ENCODE measurements around the gene IL12A. TPM values are rescaled to one million over a fixed set of nuclear protein-coding genes. Genes with fewer than 3 reads are reported as not detected.

The IL12A gene
- total RNA-seq = 10 to 100 TPM in 1 of 5 donors, 1 to 10 TPM in 1, not detected in 3; 1.7 to 35.9 TPM
- polyA plus RNA-seq = 1 to 10 TPM in 1 of 3 donors, under 1 TPM in 1, not detected in 1; 0.25 to 2.5 TPM
- long read RNA-seq, donor 1 = 0 reads
- long read RNA-seq, donor 2 = 0 reads
- long read RNA-seq, donor 3 = 0 reads
- long read RNA-seq, donor 4 = 0 reads
- long read RNA-seq, donor 5 = 0 reads
- long read RNA-seq, donor 6 = 0 reads
- long read RNA-seq, donor 7 = 0 reads
- long read RNA-seq, donor 8 = 0 reads
- long read RNA-seq, donor 9, partial matches to known transcripts = 0 of 1 reads
- long read RNA-seq, donor 9, other reads (novel, unspliced or antisense) = 0 of 1 reads
- long read RNA-seq, donor 10, partial matches to known transcripts = 0 of 1 reads
- long read RNA-seq, donor 10, other reads (novel, unspliced or antisense) = 0 of 1 reads

GRCh38 chr3:159988617-159989271 is at the start of gene IL12A:
Gene IL12A, plus strand, starts transcription at chr3:159988835.
- H3K27me3 ChIP-seq = no peaks in the 10 kb centered on the region
- H3K4me1 ChIP-seq = peaks cover 0 to 27% (median 17%) of the 10 kb centered on the region in 4 donors
- no peak for TF ChIP-seq EP300 (IDR thresholded peaks at IDR 0.05)
- TF ChIP-seq POLR2A (IDR thresholded peaks at IDR 0.05) = no peak
- peak in 1 of 3 donors; percentile 26 for TF ChIP-seq POLR2AphosphoS5 (IDR thresholded peaks at IDR 0.05)
- peak in 5 of 7 experiments; percentile 39 to 90 (median 78) for TF ChIP-seq CTCF (IDR thresholded peaks at IDR 0.05)
- H3K36me3 ChIP-seq = no peaks in the 10 kb centered on the region
- H3K4me3 ChIP-seq = peak within 1 kb of the TSS; percentile 68 to 84 (median 74)
- intact Hi-C loops (cut with DNase I; ENCODE audit: low total_unique reads) = no loop called here
- 0 to 1% (median 1%) methylated on average over 21 to 54 of the region's 54 CpGs for WGBS, 5 donors
- H3K27ac ChIP-seq = peak within 1 kb of the TSS in 3 of 5 donors; percentile 36 to 79 (median 69)
- DNase-seq = peak; percentile 85 to 93
- H3K9me3 ChIP-seq = no peaks in the 10 kb centered on the region

- TF ChIP-seq EP300 (IDR thresholded peaks at IDR 0.05) (no peak), CTCF (IDR thresholded peaks at IDR 0.05) (no peak), POLR2A (IDR thresholded peaks at IDR 0.05) (no peak), POLR2AphosphoS5 (IDR thresholded peaks at IDR 0.05) (no peak)
- intact Hi-C loops (cut with DNase I; ENCODE audit: low total_unique reads) = no loop called here
These were observed 47.3 kb upstream of the IL12A start for GRCh38 chr3:159941038-159942000.

GRCh38 chr3:159944781-159945180 is 43.9 kb upstream of the IL12A start:
- TF ChIP-seq EP300 (IDR thresholded peaks at IDR 0.05) = no peak
- TF ChIP-seq CTCF (IDR thresholded peaks at IDR 0.05) = no peak
- no peak for TF ChIP-seq POLR2A (IDR thresholded peaks at IDR 0.05)
- TF ChIP-seq POLR2AphosphoS5 (IDR thresholded peaks at IDR 0.05) = no peak
- no peaks in the 10 kb centered on the region for H3K36me3 ChIP-seq
- no peak for DNase-seq
- no peaks in the 10 kb centered on the region for H3K9me3 ChIP-seq
- no peak overlapping the region for H3K4me3 ChIP-seq
- peaks cover 0 to 12% (median 4%) of the 10 kb centered on the region in 4 donors for H3K4me1 ChIP-seq
- intact Hi-C loops (cut with DNase I; ENCODE audit: low total_unique reads) = no loop called here
- H3K27me3 ChIP-seq = no peaks in the 10 kb centered on the region
- 56 to 87% (median 80%) methylated on average over 1 of the region's 1 CpG for WGBS, 5 donors
- H3K27ac ChIP-seq = no peak overlapping the region

More at GRCh38 chr3:159941038-159942000, 47.3 kb upstream of the IL12A start:
- no peaks in the 10 kb centered on the region for H3K4me1 ChIP-seq
- DNase-seq = no peak
- 57 to 75% (median 74%) methylated on average over 6 of the region's 6 CpGs for WGBS, 5 donors
- H3K27ac ChIP-seq = no peak overlapping the region
- H3K4me3 ChIP-seq = no peak overlapping the region
- no peaks in the 10 kb centered on the region for H3K9me3 ChIP-seq
- H3K27me3 ChIP-seq = no peaks in the 10 kb centered on the region
- no peaks in the 10 kb centered on the region for H3K36me3 ChIP-seq

GRCh38 chr3:159945930-159946329 is 42.7 kb upstream of the IL12A start:
- intact Hi-C loops (cut with DNase I; ENCODE audit: low total_unique reads) = no loop called here
- Histone ChIP-seq H3K36me3 (no peaks in the 10 kb centered on the region), H3K27ac (no peak overlapping the region), H3K4me1 (peaks cover 0 to 12% (median 4%) of the 10 kb centered on the region in 4 donors), H3K9me3 (no peaks in the 10 kb centered on the region), H3K4me3 (no peak overlapping the region), H3K27me3 (peaks cover 0 to 6% (median 0%) of the 10 kb centered on the region in 3 donors)
- no peak for TF ChIP-seq EP300 (IDR thresholded peaks at IDR 0.05)
- 76 to 93% (median 92%) methylated on average over 2 of the region's 2 CpGs for WGBS, 5 donors
- no peak for DNase-seq
